Liver (tissue), 9 donors: ENCODE measurements around the gene ECHDC3. TPM values are rescaled to one million over a fixed set of nuclear protein-coding genes. Genes with fewer than 3 reads are reported as not detected.

Experiments used
- DNase-seq: peaks from one replicate; pipeline ENCODE4 v3.0.0-alpha.2; 2017; ENCODE audit warnings: low spot score
- H3K27ac ChIP-seq, 2 donors: one replicate each; pipeline ENCODE4 v1.7.0; 2013; ENCODE audit warnings: inconsistent platforms in 2 of 2, low read length in 2 of 2, control low read depth in 1 of 2, low read depth in 1 of 2, mild to moderate bottlenecking in 1 of 2
- H3K27me3 ChIP-seq, 4 donors: one replicate each; pipeline versions ENCODE4 v1.6.1 to v1.7.0; 2013; ENCODE audit warnings: low read length in 3 of 4, inconsistent platforms in 1 of 4, mild to moderate bottlenecking in 1 of 4, moderate library complexity in 1 of 4; ENCODE audit not compliant: control insufficient read depth in 4 of 4, insufficient read depth in 4 of 4
- H3K36me3 ChIP-seq, 4 donors: one replicate each; pipeline versions ENCODE4 v1.6.1 to v1.7.0; 2013; ENCODE audit warnings: low read length in 3 of 4, mild to moderate bottlenecking in 3 of 4, low read depth in 1 of 4, moderate library complexity in 1 of 4; ENCODE audit not compliant: control insufficient read depth in 4 of 4, insufficient read depth in 3 of 4
- H3K4me1 ChIP-seq, 4 donors: one replicate each; pipeline versions ENCODE4 v1.6.1 to v1.7.0; 2013; ENCODE audit warnings: low read length in 3 of 4, mild to moderate bottlenecking in 3 of 4, moderate library complexity in 1 of 4; ENCODE audit not compliant: control insufficient read depth in 4 of 4, insufficient read depth in 4 of 4
- H3K4me3 ChIP-seq, 3 donors: one replicate each; pipeline versions ENCODE4 v1.6.1 to v1.7.0; 2013; ENCODE audit warnings: low read length in 3 of 3, control low read depth in 1 of 3, low read depth in 1 of 3, mild to moderate bottlenecking in 1 of 3
- H3K9ac ChIP-seq, 2 donors: one replicate each; pipeline ENCODE4 v1.7.0; 2013; ENCODE audit warnings: low read length in 2 of 2, mild to moderate bottlenecking in 2 of 2, moderate library complexity in 2 of 2, control low read depth in 1 of 2, low read depth in 1 of 2
- H3K9me3 ChIP-seq, 4 donors: one replicate each; pipeline versions ENCODE4 v1.6.1 to v1.7.0; 2013; ENCODE audit warnings: low read length in 3 of 4; ENCODE audit not compliant: control insufficient read depth in 4 of 4
- EGR1 ChIP-seq, 2 donors: IDR thresholded peaks; 2 replicates each; pipeline ENCODE4 v1.6.1; 2016 to 2018; ENCODE audit warnings: antibody characterized with exemption in 2 of 2, low read depth in 2 of 2
- FOXA1 ChIP-seq: IDR thresholded peaks from 2 replicates; pipeline ENCODE4 v1.6.1; 2016; ENCODE audit warnings: antibody characterized with exemption
- FOXA2 ChIP-seq: IDR thresholded peaks from 2 replicates; pipeline ENCODE4 v1.6.1; 2016; ENCODE audit warnings: antibody characterized with exemption
- GABPA ChIP-seq, 2 donors: IDR thresholded peaks in 1 of 2; conservative IDR thresholded peaks in 1 of 2; 2 replicates each; pipeline ENCODE4 v1.6.1; 2016; ENCODE audit warnings: antibody characterized with exemption in 2 of 2, mild to moderate bottlenecking in 1 of 2, moderate library complexity in 1 of 2
- HNF4A ChIP-seq, 2 donors: conservative IDR thresholded peaks; 2 replicates each; pipeline ENCODE4 v1.6.1; 2016; ENCODE audit warnings: antibody characterized with exemption in 2 of 2, mild to moderate bottlenecking in 2 of 2
- HNF4G ChIP-seq: IDR thresholded peaks from 2 replicates; pipeline ENCODE4 v1.6.1; 2016; ENCODE audit warnings: antibody characterized with exemption
- JUND ChIP-seq, 2 donors: IDR thresholded peaks; 2 replicates each; pipeline ENCODE4 v1.6.1; 2016; ENCODE audit warnings: antibody characterized with exemption in 2 of 2
- NR2F2 ChIP-seq: IDR thresholded peaks from 2 replicates; pipeline ENCODE4 v1.6.1; 2016; ENCODE audit warnings: antibody characterized with exemption
- RAD21 ChIP-seq, 2 donors: IDR thresholded peaks; 2 replicates each; pipeline ENCODE4 v1.6.1; 2016; ENCODE audit warnings: antibody characterized with exemption in 2 of 2, mild to moderate bottlenecking in 2 of 2
- RXRA ChIP-seq, 2 donors: IDR thresholded peaks; 2 replicates each; pipeline ENCODE4 v1.6.1; 2017 to 2018; ENCODE audit warnings: antibody characterized with exemption in 2 of 2, mild to moderate bottlenecking in 1 of 2
- SP1 ChIP-seq: IDR thresholded peaks from 2 replicates; pipeline ENCODE4 v1.6.1; 2018; ENCODE audit warnings: antibody characterized with exemption, mild to moderate bottlenecking
- TAF1 ChIP-seq: conservative IDR thresholded peaks from 2 replicates; pipeline ENCODE4 v1.6.1; 2016; ENCODE audit warnings: antibody characterized with exemption, mild to moderate bottlenecking
- YY1 ChIP-seq: IDR thresholded peaks from 2 replicates; pipeline ENCODE4 v1.6.1; 2016; ENCODE audit warnings: antibody characterized with exemption, mild to moderate bottlenecking
- WGBS: extraction: QIAGEN DNeasy Blood & Tissue Kit; methylation state at CpG from one replicate; pipeline ENCODE4 v1.1.7; 2013; 5-methylcytosine and 5-hydroxymethylcytosine counted together
- polyA plus RNA-seq, 2 donors: library from polyadenylated mRNA; stranded (reverse) in 1 of 2; unstranded in 1 of 2; fragments of 200-250 nt in 1 of 2; fragments of >200 nt in 1 of 2; fragmentation: Nextera tagmentation in 1 of 2; extraction: Ambion mirVana in 1 of 2; gene quantifications; one replicate each; pipeline versions ENCODE4 v1.2.1 to v1.2.3, GENCODE V29; 2013 to 2015
- total RNA-seq, 2 donors: library from RNA; depleted of rRNA; stranded (reverse); fragments of >200 nt; gene quantifications; one replicate each; pipeline ENCODE4 v1.2.3, GENCODE V29; 2014
- TF ChIP-seq, protein P1 (sequence below): IDR thresholded peaks from 2 replicates; pipeline ENCODE4 v1.6.1; 2016; ENCODE audit warnings: antibody characterized with exemption
- TF ChIP-seq, protein P2 (sequence below): IDR thresholded peaks from 2 replicates; pipeline ENCODE4 v1.6.1; 2016; ENCODE audit warnings: antibody characterized with exemption
- TF ChIP-seq, protein P3 (sequence below): fragments of 150-350 bp; IDR thresholded peaks from 2 replicates; pipeline ENCODE4 v1.5.1; 2017; ENCODE audit warnings: improper control_type of control experiment, low read depth, low read length; ENCODE audit not compliant: missing input control
- TF ChIP-seq, protein P4 (sequence below): IDR thresholded peaks from 2 replicates; pipeline ENCODE4 v1.6.1; 2016; ENCODE audit warnings: antibody characterized with exemption
- donor health status: healthy.
- donor health status: healthy.
- donor health status: healthy.
- donor health status: healthy.
- donor health status: healthy.

The ECHDC3 gene
- total and polyA plus RNA-seq, 4 donors = 6.1 to 144 (median 97.3) TPM

DNA sequence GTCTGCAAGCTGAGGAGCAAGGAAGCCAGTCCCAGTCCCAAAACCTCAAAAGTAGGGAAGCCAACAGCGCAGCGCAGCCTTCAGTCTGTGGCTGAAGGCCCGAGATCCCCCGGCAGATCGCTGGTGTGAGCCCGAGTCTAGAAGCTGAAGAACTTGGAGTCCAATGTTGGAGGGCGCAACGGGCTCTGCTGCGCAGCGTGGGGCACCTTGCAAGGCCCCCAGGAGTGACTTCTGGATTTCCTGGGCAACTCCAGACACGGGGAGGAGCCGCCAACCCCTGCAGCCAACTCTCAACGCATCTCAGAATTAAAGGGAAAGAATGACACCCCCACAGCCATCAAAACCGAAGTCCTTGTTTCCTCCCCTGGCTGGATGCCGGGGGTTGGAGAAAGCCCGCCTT, 62.2 kb downstream of the ECHDC3 start:
- Histone ChIP-seq H3K27me3 (no peaks in the 10 kb centered on the region), H3K4me3 (no peak overlapping the region), H3K27ac (no peak overlapping the region), H3K9ac (no peak overlapping the region), H3K9me3 (no peaks in the 10 kb centered on the region), H3K4me1 (no peaks in the 10 kb centered on the region), H3K36me3 (no peaks in the 10 kb centered on the region)
- DNase-seq = no peak
- 95% methylated on average over 16 of the region's 16 CpGs for WGBS
- TF ChIP-seq RXRA (IDR thresholded peaks at IDR 0.05) (no peak), RAD21 (IDR thresholded peaks at IDR 0.05) (no peak), NR2F2 (no peak), HNF4G (no peak), GABPA (IDR thresholded peaks at IDR 0.05 in 1 of 2, conservative IDR thresholded peaks at IDR 0.05 in 1 of 2) (no peak), JUND (IDR thresholded peaks at IDR 0.05) (no peak), HNF4A (conservative IDR thresholded peaks at IDR 0.05) (no peak), EGR1 (IDR thresholded peaks at IDR 0.05; ENCODE audit: low read depth in 2 of 2) (no peak), TAF1 (no peak), SP1 (no peak)
- TF ChIP-seq, protein P1, sequence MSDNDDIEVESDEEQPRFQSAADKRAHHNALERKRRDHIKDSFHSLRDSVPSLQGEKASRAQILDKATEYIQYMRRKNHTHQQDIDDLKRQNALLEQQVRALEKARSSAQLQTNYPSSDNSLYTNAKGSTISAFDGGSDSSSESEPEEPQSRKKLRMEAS = no peak
- TF ChIP-seq, protein P2, sequence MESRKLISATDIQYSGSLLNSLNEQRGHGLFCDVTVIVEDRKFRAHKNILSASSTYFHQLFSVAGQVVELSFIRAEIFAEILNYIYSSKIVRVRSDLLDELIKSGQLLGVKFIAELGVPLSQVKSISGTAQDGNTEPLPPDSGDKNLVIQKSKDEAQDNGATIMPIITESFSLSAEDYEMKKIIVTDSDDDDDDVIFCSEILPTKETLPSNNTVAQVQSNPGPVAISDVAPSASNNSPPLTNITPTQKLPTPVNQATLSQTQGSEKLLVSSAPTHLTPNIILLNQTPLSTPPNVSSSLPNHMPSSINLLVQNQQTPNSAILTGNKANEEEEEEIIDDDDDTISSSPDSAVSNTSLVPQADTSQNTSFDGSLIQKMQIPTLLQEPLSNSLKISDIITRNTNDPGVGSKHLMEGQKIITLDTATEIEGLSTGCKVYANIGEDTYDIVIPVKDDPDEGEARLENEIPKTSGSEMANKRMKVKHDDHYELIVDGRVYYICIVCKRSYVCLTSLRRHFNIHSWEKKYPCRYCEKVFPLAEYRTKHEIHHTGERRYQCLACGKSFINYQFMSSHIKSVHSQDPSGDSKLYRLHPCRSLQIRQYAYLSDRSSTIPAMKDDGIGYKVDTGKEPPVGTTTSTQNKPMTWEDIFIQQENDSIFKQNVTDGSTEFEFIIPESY = no peak
- TF ChIP-seq, protein P3, sequence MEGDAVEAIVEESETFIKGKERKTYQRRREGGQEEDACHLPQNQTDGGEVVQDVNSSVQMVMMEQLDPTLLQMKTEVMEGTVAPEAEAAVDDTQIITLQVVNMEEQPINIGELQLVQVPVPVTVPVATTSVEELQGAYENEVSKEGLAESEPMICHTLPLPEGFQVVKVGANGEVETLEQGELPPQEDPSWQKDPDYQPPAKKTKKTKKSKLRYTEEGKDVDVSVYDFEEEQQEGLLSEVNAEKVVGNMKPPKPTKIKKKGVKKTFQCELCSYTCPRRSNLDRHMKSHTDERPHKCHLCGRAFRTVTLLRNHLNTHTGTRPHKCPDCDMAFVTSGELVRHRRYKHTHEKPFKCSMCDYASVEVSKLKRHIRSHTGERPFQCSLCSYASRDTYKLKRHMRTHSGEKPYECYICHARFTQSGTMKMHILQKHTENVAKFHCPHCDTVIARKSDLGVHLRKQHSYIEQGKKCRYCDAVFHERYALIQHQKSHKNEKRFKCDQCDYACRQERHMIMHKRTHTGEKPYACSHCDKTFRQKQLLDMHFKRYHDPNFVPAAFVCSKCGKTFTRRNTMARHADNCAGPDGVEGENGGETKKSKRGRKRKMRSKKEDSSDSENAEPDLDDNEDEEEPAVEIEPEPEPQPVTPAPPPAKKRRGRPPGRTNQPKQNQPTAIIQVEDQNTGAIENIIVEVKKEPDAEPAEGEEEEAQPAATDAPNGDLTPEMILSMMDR = no peak

DNA sequence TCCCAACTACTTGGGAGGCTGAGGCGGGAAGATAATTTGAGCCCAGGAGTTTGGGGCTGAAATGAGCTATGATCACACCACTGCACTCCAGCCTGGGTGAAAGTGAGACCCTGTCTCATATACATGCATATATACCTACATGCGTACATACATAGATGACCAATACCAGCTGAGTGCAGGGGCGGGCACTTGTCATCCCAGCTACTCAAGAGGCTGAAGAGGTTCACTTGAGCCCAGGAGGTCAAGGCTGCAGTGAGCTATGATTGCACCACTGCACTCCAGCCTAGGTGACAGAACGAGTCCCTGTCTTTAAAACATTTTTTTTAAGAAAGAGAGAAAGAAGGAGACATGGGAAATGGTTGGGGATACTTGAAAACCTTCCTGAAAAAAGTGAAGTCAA, 63.6 kb downstream of the ECHDC3 start:
- no peaks in the 10 kb centered on the region for H3K27me3 ChIP-seq
- no peak for DNase-seq
- no peak overlapping the region for H3K27ac ChIP-seq
- 94% methylated on average over 4 of the region's 4 CpGs for WGBS
- H3K9me3 ChIP-seq = no peaks in the 10 kb centered on the region
- no peak overlapping the region for H3K4me3 ChIP-seq
- TF ChIP-seq NR2F2 (no peak), RXRA (IDR thresholded peaks at IDR 0.05) (no peak), YY1 (no peak)
- TF ChIP-seq, protein P4, sequence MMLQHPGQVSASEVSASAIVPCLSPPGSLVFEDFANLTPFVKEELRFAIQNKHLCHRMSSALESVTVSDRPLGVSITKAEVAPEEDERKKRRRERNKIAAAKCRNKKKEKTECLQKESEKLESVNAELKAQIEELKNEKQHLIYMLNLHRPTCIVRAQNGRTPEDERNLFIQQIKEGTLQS = no peak
- H3K36me3 ChIP-seq = no peaks in the 10 kb centered on the region
- H3K4me1 ChIP-seq = no peaks in the 10 kb centered on the region
- H3K9ac ChIP-seq = no peak overlapping the region

DNA sequence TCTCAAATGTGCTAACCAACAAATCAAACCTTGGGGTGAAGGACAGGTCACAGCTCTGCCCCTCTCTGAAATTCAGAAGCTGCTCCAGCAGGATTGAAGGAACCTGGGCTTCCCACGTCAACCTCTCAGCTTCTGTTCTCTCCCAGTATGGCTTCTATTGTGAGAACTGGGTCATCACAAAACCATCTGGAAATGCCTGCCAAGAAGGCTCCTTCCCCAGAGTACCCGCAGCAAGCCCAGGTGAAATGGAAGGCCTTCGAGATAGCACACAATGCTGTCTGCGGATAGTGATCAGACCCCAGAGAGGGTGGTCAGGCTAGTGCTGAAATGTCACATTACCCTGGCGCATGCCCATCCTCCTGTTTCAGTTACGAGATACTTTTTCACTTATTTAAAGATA, 64.5 kb downstream of the ECHDC3 start:
- no peak for DNase-seq
- WGBS = 87% methylated on average over 6 of the region's 6 CpGs
- H3K27ac ChIP-seq = no peak overlapping the region
- no peak overlapping the region for H3K9ac ChIP-seq
- H3K4me3 ChIP-seq = no peak overlapping the region
- no peaks in the 10 kb centered on the region for H3K27me3 ChIP-seq
- no peaks in the 10 kb centered on the region for H3K4me1 ChIP-seq
- H3K36me3 ChIP-seq = no peaks in the 10 kb centered on the region
- no peaks in the 10 kb centered on the region for H3K9me3 ChIP-seq
- TF ChIP-seq JUND (IDR thresholded peaks at IDR 0.05) = no peak
- no peak for TF ChIP-seq HNF4G
- TF ChIP-seq HNF4A (conservative IDR thresholded peaks at IDR 0.05) = no peak
- no peak for TF ChIP-seq TAF1
- TF ChIP-seq, protein P1 = no peak
- no peak for TF ChIP-seq FOXA2
- TF ChIP-seq FOXA1 = no peak
- TF ChIP-seq, protein P2 = no peak
- TF ChIP-seq, protein P3 = no peak
- TF ChIP-seq RAD21 (IDR thresholded peaks at IDR 0.05) = no peak
- TF ChIP-seq NR2F2 = no peak
